HCT116 (cell line): ENCODE measurements around the gene GPR15. TPM values are rescaled to one million over a fixed set of nuclear protein-coding genes. Genes with fewer than 3 reads are reported as not detected.

ENCODE experiments used
- ATAC-seq: fragments of 200-7000 bp; cut with Tn5 transposase; 2 replicates; pipeline ENCODE4 v1.9.1; 2020; ENCODE audit warnings: mild to moderate bottlenecking, moderate library complexity
- BruUV-seq: library from RNA; stranded (reverse); fragments of 400-500 nt; replicated peaks from 2 replicates; lab custom pipeline; 2021; lab: Mats Ljungman, UMichigan
- CTCF ChIA-PET: fragments of 300-600 bp; sonication (Branson Sonifier 250); formaldehyde crosslinking; loops from one replicate; lab custom pipeline; 2021; ENCODE audit warnings: antibody characterized with exemption; lab: Charles Lee
- POLR2A ChIA-PET: fragments of 300-600, 350-600 bp; sonication (Branson Sonifier 250); formaldehyde crosslinking; loops from one replicate; lab custom pipeline; 2021; ENCODE audit warnings: antibody characterized with exemption; lab: Charles Lee
- RAD21 ChIA-PET, 2 experiments: fragments of 300-600 bp; sonication (Branson Sonifier 250); formaldehyde crosslinking; loops; one replicate each; lab custom pipeline; 2023; ENCODE audit warnings: low total read pairs in 2 of 2; ENCODE audit not compliant: uncharacterized antibody in 2 of 2, unreplicated experiment in 2 of 2, low non-redundant PET in 1 of 2; lab: Charles Lee
- DNase-seq: peaks from one replicate; pipeline ENCODE4 v3.0.0-alpha.2; 2010; ENCODE audit warnings: low read depth, low spot score
- H2AFZ ChIP-seq: fragments of 200-600 bp; shearing (Covaris generic), sonication (generic); 2 replicates; pipeline ENCODE4 v1.6.1; 2017; ENCODE audit warnings: low read depth, mixed run types, mixed read lengths, antibody characterized with exemption, low read length; ENCODE audit not compliant: poor library complexity, severe bottlenecking
- H3K27ac ChIP-seq: 2 replicates; pipeline ENCODE4 v1.5.1; 2012; ENCODE audit warnings: low read depth, low read length
- H3K27me3 ChIP-seq: fragments of 200-600 bp; sonication (generic); 2 replicates; pipeline ENCODE4 v1.6.1; 2016; ENCODE audit warnings: mixed run types, low read length, mixed read lengths; ENCODE audit not compliant: insufficient read depth
- H3K36me3 ChIP-seq, 2 experiments: fragments of 200-500 bp in 1 of 2; fragments of 200-600 bp in 1 of 2; sonication (Bioruptor generic) in 1 of 2; sonication (generic) in 1 of 2; 2 replicates each; pipeline versions ENCODE4 v1.5.1 to v1.6.1; 2014 to 2016; ENCODE audit warnings: low read length in 2 of 2, inconsistent platforms in 1 of 2, mixed read lengths in 1 of 2, mixed run types in 1 of 2; ENCODE audit not compliant: insufficient read depth in 2 of 2, control insufficient read depth in 1 of 2
- H3K4me1 ChIP-seq, 2 experiments: fragments of 200-600 bp in 1 of 2; sonication (generic) in 1 of 2; 2 replicates each; pipeline versions ENCODE4 v1.5.1 to v1.6.1; 2012 to 2017; ENCODE audit warnings: low read length in 2 of 2, inconsistent platforms in 1 of 2, mild to moderate bottlenecking in 1 of 2, mixed read lengths in 1 of 2, mixed run types in 1 of 2, moderate library complexity in 1 of 2; ENCODE audit not compliant: insufficient read depth in 2 of 2, control insufficient read depth in 1 of 2
- H3K4me2 ChIP-seq: fragments of 200-600 bp; sonication (generic); 2 replicates; pipeline ENCODE4 v1.6.1; 2017; ENCODE audit warnings: mixed run types, low read length, mixed read lengths
- H3K4me3 ChIP-seq, 2 experiments: fragments of 200-600 bp in 1 of 2; sonication (generic) in 1 of 2; replicated peaks in 1 of 2; 2 replicates each; pipeline ENCODE4 v1.5.1; 2011 to 2016; ENCODE audit warnings: low read length in 2 of 2, control low read depth in 1 of 2, low read depth in 1 of 2, mild to moderate bottlenecking in 1 of 2, mixed read lengths in 1 of 2, mixed run types in 1 of 2
- H3K79me2 ChIP-seq: fragments of 200-600 bp; sonication (generic); 2 replicates; pipeline ENCODE4 v1.6.1; 2017; ENCODE audit warnings: mild to moderate bottlenecking, mixed run types, low read length, moderate library complexity, mixed read lengths; ENCODE audit not compliant: insufficient read depth
- H3K9ac ChIP-seq: fragments of 200-600 bp; sonication (generic); 2 replicates; pipeline ENCODE4 v1.6.1; 2016; ENCODE audit warnings: low read length, mixed read lengths
- H3K9me2 ChIP-seq: fragments of 200-600 bp; sonication (generic), shearing (Covaris generic); 2 replicates; pipeline ENCODE4 v1.6.1; 2017; ENCODE audit warnings: mixed run types, mild to moderate bottlenecking, moderate library complexity; ENCODE audit not compliant: insufficient read depth
- H3K9me3 ChIP-seq, 2 experiments: fragments of 200-500 bp in 1 of 2; fragments of 200-600 bp in 1 of 2; sonication (Bioruptor generic) in 1 of 2; sonication (generic) in 1 of 2; 2 replicates each; pipeline ENCODE4 v1.6.1; 2014 to 2017; ENCODE audit warnings: low read length in 2 of 2, mixed read lengths in 2 of 2, inconsistent platforms in 1 of 2, low read depth in 1 of 2, mild to moderate bottlenecking in 1 of 2, mixed run types in 1 of 2, moderate library complexity in 1 of 2; ENCODE audit not compliant: control insufficient read depth in 1 of 2, insufficient read depth in 1 of 2
- H4K20me1 ChIP-seq: fragments of 200-600 bp; sonication (generic), shearing (Covaris generic); 2 replicates; pipeline ENCODE4 v1.6.1; 2017; ENCODE audit warnings: mixed run types, mild to moderate bottlenecking, moderate library complexity; ENCODE audit not compliant: insufficient read depth
- CTCF ChIP-seq, 3 experiments: fragments of 200-600 bp in 1 of 3; sonication (generic) in 1 of 3; IDR thresholded peaks in 2 of 3; conservative IDR thresholded peaks in 1 of 3; 2 replicates each; pipeline ENCODE4 v1.5.1; 2012 to 2017; ENCODE audit warnings: low read depth in 2 of 3, low read length in 2 of 3, antibody characterized with exemption in 1 of 3, borderline replicate concordance in 1 of 3, control low read depth in 1 of 3, mild to moderate bottlenecking in 1 of 3, mixed read lengths in 1 of 3, mixed run types in 1 of 3, moderate library complexity in 1 of 3; ENCODE audit not compliant: insufficient read depth in 1 of 3
- EGR1 ChIP-seq: IDR thresholded peaks from 2 replicates; pipeline ENCODE4 v1.6.1; 2012; ENCODE audit warnings: low read depth
- MAX ChIP-seq: IDR thresholded peaks from 2 replicates; pipeline ENCODE4 v1.6.1; 2012
- REST ChIP-seq: IDR thresholded peaks from 2 replicates; pipeline ENCODE4 v1.6.1; 2012; ENCODE audit warnings: low read depth
- SP1 ChIP-seq: IDR thresholded peaks from 2 replicates; pipeline ENCODE4 v1.6.1; 2012; ENCODE audit warnings: low read depth
- TCF7L2 ChIP-seq: IDR thresholded peaks from 2 replicates; pipeline ENCODE4 v1.7.0; 2011; ENCODE audit warnings: borderline replicate concordance, inconsistent platforms; ENCODE audit not compliant: insufficient read depth, insufficient read length; ENCODE audit errors: extremely low read depth
- intact Hi-C: fragments of 100-400 bp; cut with micrococcal nuclease; formaldehyde crosslinking; loops from 2 replicates; pipeline ENCODE4 v1.10.0; 2022
- total RNA-seq: library from RNA; stranded (reverse); gene quantifications from one replicate; pipeline ENCODE4 v1.2.1, GENCODE V29; 2021; ENCODE audit not compliant: unreplicated experiment

GPR15 gene
- total RNA-seq, 1 experiment from 2014 or later = 1.1 TPM

- peaks cover 64% of the 10 kb centered on the region for H3K79me2 ChIP-seq
- peak overlapping the region; percentile 60 for H3K4me2 ChIP-seq
- DNase-seq = no peak
- H3K36me3 ChIP-seq = no peaks in the 10 kb centered on the region
- H3K4me3 ChIP-seq = no peak overlapping the region
- TF ChIP-seq TCF7L2 (peak; percentile 15), CTCF (IDR thresholded peaks at IDR 0.05 in 2 of 3, conservative IDR thresholded peaks at IDR 0.05 in 1 of 3; ENCODE audit: borderline replicate concordance in 1 of 3, insufficient read depth in 1 of 3, low read depth in 2 of 3, low read length in 2 of 3) (no peak), SP1 (peak; percentile 8; the same call in 1 of the 2 replicates)
- no peaks in the 10 kb centered on the region for H3K27me3 ChIP-seq
- peaks cover 61 to 91% of the 10 kb centered on the region in 2 experiments for H3K4me1 ChIP-seq
- ChIA-PET POLR2A (interaction anchor here (1.1 to 3.7 kb wide), 7 partner anchors 9 to 32 kb away, joined by 3 to 19 read pairs (median 4); partner anchors contain the start of gene CLDND1), RAD21 (no interaction called here), CTCF (no interaction called here)
- intact Hi-C loops = no loop called here
- H3K9me2 ChIP-seq = no peaks in the 10 kb centered on the region
- peak overlapping the region; percentile 98 for H3K27ac ChIP-seq
- H2AFZ ChIP-seq = no peak overlapping the region
- BruUV-seq = no TSS peak
- H3K9me3 ChIP-seq = no peaks in the 10 kb centered on the region
- peak overlapping the region; percentile 71 for H3K9ac ChIP-seq
- no peaks in the 10 kb centered on the region for H4K20me1 ChIP-seq
- ATAC-seq = no peak
Observed at GRCh38 chr3:98553021-98553563, 21.3 kb downstream of the GPR15 start.

GRCh38 chr3:98553753-98554152, 22.0 kb downstream of the GPR15 start:
- no peak for ATAC-seq
- H3K27me3 ChIP-seq = no peaks in the 10 kb centered on the region
- no peak overlapping the region for H2AFZ ChIP-seq
- BruUV-seq = no TSS peak
- H3K79me2 ChIP-seq = peaks cover 60% of the 10 kb centered on the region
- peak overlapping the region; percentile 98 for H3K27ac ChIP-seq
- ChIA-PET CTCF (no interaction called here), POLR2A (interaction anchor here (1.1 to 3.7 kb wide), 6 partner anchors 11 to 39 kb away, joined by 3 to 19 read pairs (median 4); no protein-coding TSS in a partner anchor), RAD21 (no interaction called here)
- peak overlapping the region; percentile 71 for H3K9ac ChIP-seq
- peaks cover 65 to 91% of the 10 kb centered on the region in 2 experiments for H3K4me1 ChIP-seq
- peak overlapping the region in 1 of 2 experiments; percentile 40; a peak in 1 of 4 replicates for H3K4me3 ChIP-seq
- H3K4me2 ChIP-seq = peak overlapping the region; percentile 60
- no peaks in the 10 kb centered on the region for H3K9me2 ChIP-seq
- H3K9me3 ChIP-seq = no peaks in the 10 kb centered on the region
- intact Hi-C loops = no loop called here
- TF ChIP-seq MAX (no peak), REST (no peak), EGR1 (no peak), SP1 (no peak)
- no peaks in the 10 kb centered on the region for H3K36me3 ChIP-seq
- DNase-seq = no peak
- no peaks in the 10 kb centered on the region for H4K20me1 ChIP-seq
